ENCODE measurements around the gene PHOSPHO1. TPM values are rescaled to one million over a fixed set of nuclear protein-coding genes. Genes with fewer than 3 reads are reported as not detected.
A peak's percentile ranks its signal among the peaks of the same experiment; 100 is the strongest.

The PHOSPHO1 gene
- total and polyA plus RNA-seq, 2 of the 13 experiments (the other 11 are each of a cell fraction or from before 2014, with no cell fraction given), result not detected

DNA sequence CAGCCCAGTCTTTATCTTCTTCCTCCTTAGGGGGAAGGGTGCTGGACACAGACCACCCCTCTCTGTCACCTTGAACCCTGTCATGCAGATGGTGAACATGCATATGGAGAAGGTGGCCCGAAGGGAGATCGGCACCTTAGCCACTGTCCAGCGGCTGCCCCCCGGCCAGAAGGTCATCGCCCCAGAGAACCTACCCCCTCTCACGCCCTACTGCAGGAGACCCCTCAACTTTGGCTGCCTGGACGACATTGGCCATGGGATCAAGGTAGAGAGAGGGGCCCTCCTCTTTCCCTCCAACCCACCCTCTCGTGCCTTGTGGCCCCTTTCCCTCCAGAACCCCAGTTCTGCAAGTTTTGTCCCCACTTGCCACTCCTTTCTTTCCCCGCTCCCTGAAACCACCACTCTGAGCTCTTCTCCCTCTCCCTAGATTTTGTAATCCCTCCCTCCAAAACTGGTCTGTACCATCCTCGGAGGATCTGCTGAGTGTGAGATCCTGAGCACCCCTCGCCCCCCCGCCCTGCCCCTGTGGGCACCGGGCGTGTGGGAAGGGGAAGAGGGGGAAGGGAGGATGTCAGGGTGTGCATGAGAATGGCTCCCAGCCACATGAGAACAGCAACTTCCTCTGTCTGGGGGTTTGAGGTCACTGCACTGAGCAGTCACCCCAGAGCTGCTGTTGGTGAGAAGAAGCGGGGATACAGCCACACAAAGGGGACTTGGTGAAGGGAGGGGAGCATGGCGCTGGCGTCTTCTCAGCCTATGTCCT lies 12.8 kb downstream of the PHOSPHO1 start (continued):
- TF ChIP-seq DMTF1 (CRISPR knock-in tag; IDR thresholded peaks at IDR 0.05), result no peak
- no peak for TF ChIP-seq TP53 (CRISPR knock-in tag; conservative IDR thresholded peaks at IDR 0.05)

GRCh38 chr17:49216953-49217650 lies 13.5 kb downstream of the PHOSPHO1 start:
- Histone ChIP-seq H3K4me1 (ENCODE audit: insufficient read depth, low read length) (no peaks in the 10 kb centered on the region), H3K27me3 (ENCODE audit: control insufficient read depth in 1 of 2, insufficient read depth in 2 of 2, low read length in 2 of 2) (peaks cover 8 to 70% of the 10 kb centered on the region in 2 experiments), H3K79me2 (ENCODE audit: insufficient read depth, low read length) (no peaks in the 10 kb centered on the region), H3K9ac (ENCODE audit: insufficient read depth, low read depth, low read length) (no peak overlapping the region), H3K4me2 (ENCODE audit: low read depth, low read length) (no peak overlapping the region), H4K20me1 (ENCODE audit: insufficient read depth, low read length) (no peaks in the 10 kb centered on the region), H2AFZ (ENCODE audit: low read length) (no peak overlapping the region), H3K36me3 (replicated peaks in 1 of 2; ENCODE audit: control insufficient read depth in 1 of 2, insufficient read depth in 2 of 2, low read length in 2 of 2) (no peaks in the 10 kb centered on the region), H3K9me3 (ENCODE audit: low read length) (no peaks in the 10 kb centered on the region), H3K27ac (ENCODE audit: extremely low read length, insufficient read depth, low read length) (no peak overlapping the region), H3K4me3 (replicated peaks in 1 of 3; ENCODE audit: insufficient read depth in 1 of 3, low read depth in 2 of 3, low read length in 3 of 3) (no peak overlapping the region)
- FAIRE-seq (no peak), ATAC-seq (peak; percentile 17; the same call in 1 of the 3 replicates), DNase-seq (ENCODE audit: low spot score) (no peak)
- intact Hi-C loops (cut with micrococcal nuclease; ENCODE audit: unreplicated experiment) (no loop called here), in situ Hi-C loops (cut with HindIII; ENCODE audit: extremely low pct_ligation_motif_present, low pct_unique_long_range_greater_than_20kb) (no loop called here)
- ChIA-PET POLR2A (no interaction called here), CTCF (ENCODE audit: low intra/inter-chr PET ratio, low total read pairs) (no interaction called here)
- no peak for TF ChIP-seq ZNF563 (CRISPR knock-in tag; IDR thresholded peaks at IDR 0.05)
- TF ChIP-seq FOXC1 (CRISPR knock-in tag; IDR thresholded peaks at IDR 0.05; ENCODE audit: borderline replicate concordance), result no peak
- no peak for TF ChIP-seq SYNCRIP (IDR thresholded peaks at IDR 0.05; ENCODE audit: insufficient read depth, low read depth, low read length)
- TF ChIP-seq ZNF264 (CRISPR knock-in tag; IDR thresholded peaks at IDR 0.05), result no peak
- TF ChIP-seq ZNF772 (CRISPR knock-in tag; IDR thresholded peaks at IDR 0.05), result no peak
- no peak for TF ChIP-seq ZNF496 (CRISPR knock-in tag; IDR thresholded peaks at IDR 0.05; ENCODE audit: insufficient replicate concordance)
- TF ChIP-seq ERF (CRISPR knock-in tag; IDR thresholded peaks at IDR 0.05), result no peak
- no peak for TF ChIP-seq SCMH1 (CRISPR knock-in tag; IDR thresholded peaks at IDR 0.05; ENCODE audit: borderline replicate concordance)
- TF ChIP-seq ZNF558 (CRISPR knock-in tag; IDR thresholded peaks at IDR 0.05; ENCODE audit: borderline replicate concordance), result no peak
- TF ChIP-seq BORCS8-MEF2B (CRISPR knock-in tag; IDR thresholded peaks at IDR 0.05), result no peak
- 35% methylated on average over 11 of the region's 11 CpGs for WGBS (ENCODE audit: low lambda C conversion rate)
- no TSS peak for BruUV-seq (replicated peaks)
